HG03520 (cell line): ENCODE measurements around the gene LTBP2.

ENCODE experiments used
- ATAC-seq: cut with Tn5 transposase; IDR thresholded peaks from one replicate; pipeline ENCODE4 v1.9.1; 2021; ENCODE audit warnings: mild to moderate bottlenecking, moderate library complexity; ENCODE audit not compliant: unreplicated experiment

LTBP2 gene

GRCh38 chr14:74492776-74493342, 119.2 kb downstream of the LTBP2 start, which contains the start of gene NPC2:
NPC2 (minus strand) TSS chr14:74493305; CDS start chr14:74493274, 31 bp downstream.
- peak; percentile 5 for ATAC-seq

GRCh38 chr14:74491956-74492775, 119.9 kb downstream of the LTBP2 start:
- no peak for ATAC-seq

DNA sequence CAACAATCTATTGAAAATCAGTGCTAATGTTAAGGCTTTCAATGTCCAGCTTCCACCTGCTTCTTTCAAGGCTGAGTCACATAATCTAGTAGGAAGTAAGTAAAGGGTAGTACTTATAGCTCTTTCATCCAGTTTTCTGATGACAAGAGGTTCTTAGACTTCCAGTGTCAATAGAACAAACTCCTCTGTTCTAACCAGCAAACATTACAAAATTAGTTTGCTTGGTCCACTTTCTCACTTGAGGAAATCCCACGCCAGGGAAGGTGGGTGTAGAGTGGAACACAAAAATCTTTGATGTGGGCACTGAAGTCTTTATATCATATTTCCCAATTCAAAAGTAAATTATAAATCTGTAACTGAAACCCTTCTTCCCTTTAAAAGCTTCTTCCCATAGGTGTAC, 121.6 kb downstream of the LTBP2 start:
- no peak for ATAC-seq

- no peak for ATAC-seq
Observed at GRCh38 chr14:74488786-74489397, 123.1 kb downstream of the LTBP2 start.

DNA sequence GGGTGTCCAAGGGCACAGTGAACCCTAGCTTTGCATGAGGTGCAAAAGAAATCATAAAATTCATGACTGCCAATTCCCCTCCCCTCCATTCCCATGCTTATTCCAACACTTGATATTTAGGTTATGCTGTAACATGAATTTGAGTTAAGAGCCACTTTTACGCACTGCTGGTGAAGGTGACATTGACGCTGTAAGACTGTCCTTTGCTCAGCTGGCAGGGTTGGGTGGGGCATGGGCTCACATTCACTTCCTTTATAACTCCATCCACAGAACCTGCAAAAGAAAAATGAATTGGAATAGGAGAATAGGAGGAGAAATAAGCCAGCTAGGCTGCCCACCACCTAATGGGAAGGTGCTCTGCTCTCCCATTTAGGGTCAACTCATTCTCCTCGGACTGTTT, 125.9 kb downstream of the LTBP2 start:
- ATAC-seq: no peak

GRCh38 chr14:74483321-74483720, 128.7 kb downstream of the LTBP2 start:
- ATAC-seq: no peak

GRCh38 chr14:74482571-74482970, 129.5 kb downstream of the LTBP2 start:
- ATAC-seq: no peak

DNA sequence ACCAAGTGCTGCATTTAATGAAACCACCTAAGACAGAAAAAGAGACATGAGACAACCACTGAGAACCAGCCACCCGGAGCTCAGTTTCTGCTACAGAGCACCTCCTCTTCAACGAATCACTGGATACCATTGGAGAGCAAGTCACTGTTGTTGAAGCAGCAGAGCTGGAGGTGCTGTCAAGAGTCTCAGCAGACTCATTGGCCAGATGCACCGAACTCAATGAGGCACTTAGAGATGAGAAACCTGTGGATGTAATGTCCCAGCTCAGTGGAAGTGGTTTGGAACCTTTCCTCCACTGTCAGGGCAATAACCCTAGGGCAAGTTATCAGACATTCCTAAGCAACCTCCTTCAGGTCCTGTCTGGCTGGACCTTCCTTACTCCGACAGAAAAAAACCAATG, 132.0 kb downstream of the LTBP2 start:
- ATAC-seq: no peak

- no peak for ATAC-seq
Observed at GRCh38 chr14:74478996-74479635, 132.9 kb downstream of the LTBP2 start.

DNA sequence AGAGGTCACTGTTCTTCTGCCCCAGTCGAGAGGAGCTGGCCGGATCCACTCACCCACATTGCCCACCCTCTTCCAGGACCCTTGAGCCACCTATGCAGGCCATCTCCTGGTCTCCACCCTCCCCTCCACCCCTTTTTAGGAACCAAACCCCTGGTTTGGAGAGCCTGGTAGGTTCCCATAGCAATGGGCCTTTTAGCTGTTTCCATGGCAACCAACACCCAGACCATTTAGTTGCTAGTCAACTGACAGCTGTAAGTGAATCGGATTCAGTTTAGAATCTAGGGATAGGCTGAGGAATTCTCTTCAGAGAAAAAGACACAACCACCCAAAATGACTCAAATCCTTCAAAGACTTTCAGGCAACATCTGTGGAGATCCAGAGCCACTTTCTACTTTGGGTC, 135.4 kb downstream of the LTBP2 start:
- no peak for ATAC-seq

- ATAC-seq: no peak
Observed at GRCh38 chr14:74476107-74476506, 135.9 kb downstream of the LTBP2 start.

- ATAC-seq: no peak
Observed at GRCh38 chr14:74475678-74476077, 136.4 kb downstream of the LTBP2 start.

- no peak for ATAC-seq
Observed at GRCh38 chr14:74474376-74474775, 137.7 kb downstream of the LTBP2 start.

GRCh38 chr14:74472601-74473000, 139.4 kb downstream of the LTBP2 start:
- no peak for ATAC-seq

GRCh38 chr14:74469548-74470518, 142.2 kb downstream of the LTBP2 start:
- ATAC-seq: no peak

GRCh38 chr14:74468513-74468912, 143.5 kb downstream of the LTBP2 start:
- ATAC-seq: no peak

GRCh38 chr14:74465335-74465734, 146.7 kb downstream of the LTBP2 start:
- ATAC-seq: no peak

- ATAC-seq: no peak
Observed at GRCh38 chr14:74464785-74465184, 147.3 kb downstream of the LTBP2 start.

GRCh38 chr14:74463697-74464096, 148.3 kb downstream of the LTBP2 start:
- ATAC-seq: no peak

GRCh38 chr14:74462993-74463392, 149.0 kb downstream of the LTBP2 start:
- ATAC-seq: no peak
